ENCODE results near the gene MRPS18B.

DNA sequence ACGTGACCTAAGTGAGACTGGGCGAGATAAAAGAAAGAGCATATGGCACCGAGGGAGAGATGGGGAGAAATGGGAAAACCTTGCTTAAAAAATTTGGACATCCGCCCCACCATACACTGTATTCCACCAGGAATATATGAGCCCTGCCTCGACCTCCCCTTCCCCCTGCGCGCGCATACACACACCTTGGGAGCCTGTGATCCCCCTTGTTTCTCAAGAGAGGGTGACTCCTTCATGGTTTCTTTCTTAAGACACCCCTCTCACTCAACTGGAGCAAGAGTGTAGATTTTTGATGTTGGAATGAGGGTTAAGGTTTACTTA is 45.9 kb upstream of the MRPS18B start:
- TF ChIP-seq NFE2L2 (IDR thresholded peaks at IDR 0.05; ENCODE audit: low read depth, low read length): no peak
- TF ChIP-seq, protein P1, sequence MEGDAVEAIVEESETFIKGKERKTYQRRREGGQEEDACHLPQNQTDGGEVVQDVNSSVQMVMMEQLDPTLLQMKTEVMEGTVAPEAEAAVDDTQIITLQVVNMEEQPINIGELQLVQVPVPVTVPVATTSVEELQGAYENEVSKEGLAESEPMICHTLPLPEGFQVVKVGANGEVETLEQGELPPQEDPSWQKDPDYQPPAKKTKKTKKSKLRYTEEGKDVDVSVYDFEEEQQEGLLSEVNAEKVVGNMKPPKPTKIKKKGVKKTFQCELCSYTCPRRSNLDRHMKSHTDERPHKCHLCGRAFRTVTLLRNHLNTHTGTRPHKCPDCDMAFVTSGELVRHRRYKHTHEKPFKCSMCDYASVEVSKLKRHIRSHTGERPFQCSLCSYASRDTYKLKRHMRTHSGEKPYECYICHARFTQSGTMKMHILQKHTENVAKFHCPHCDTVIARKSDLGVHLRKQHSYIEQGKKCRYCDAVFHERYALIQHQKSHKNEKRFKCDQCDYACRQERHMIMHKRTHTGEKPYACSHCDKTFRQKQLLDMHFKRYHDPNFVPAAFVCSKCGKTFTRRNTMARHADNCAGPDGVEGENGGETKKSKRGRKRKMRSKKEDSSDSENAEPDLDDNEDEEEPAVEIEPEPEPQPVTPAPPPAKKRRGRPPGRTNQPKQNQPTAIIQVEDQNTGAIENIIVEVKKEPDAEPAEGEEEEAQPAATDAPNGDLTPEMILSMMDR (conservative IDR thresholded peaks at IDR 0.05; ENCODE audit: low read depth, low read length): no peak
- TF ChIP-seq POLR2A (IDR thresholded peaks at IDR 0.05; ENCODE audit: low read depth, low read length): no peak
- no peak for TF ChIP-seq RCOR1 (IDR thresholded peaks at IDR 0.05; ENCODE audit: insufficient replicate concordance, low read length)
- TF ChIP-seq RAD21 (IDR thresholded peaks at IDR 0.05; ENCODE audit: low read length): no peak
- no peak for TF ChIP-seq MXI1 (IDR thresholded peaks at IDR 0.05; ENCODE audit: borderline replicate concordance, low read depth, low read length)
- TF ChIP-seq, protein P2, sequence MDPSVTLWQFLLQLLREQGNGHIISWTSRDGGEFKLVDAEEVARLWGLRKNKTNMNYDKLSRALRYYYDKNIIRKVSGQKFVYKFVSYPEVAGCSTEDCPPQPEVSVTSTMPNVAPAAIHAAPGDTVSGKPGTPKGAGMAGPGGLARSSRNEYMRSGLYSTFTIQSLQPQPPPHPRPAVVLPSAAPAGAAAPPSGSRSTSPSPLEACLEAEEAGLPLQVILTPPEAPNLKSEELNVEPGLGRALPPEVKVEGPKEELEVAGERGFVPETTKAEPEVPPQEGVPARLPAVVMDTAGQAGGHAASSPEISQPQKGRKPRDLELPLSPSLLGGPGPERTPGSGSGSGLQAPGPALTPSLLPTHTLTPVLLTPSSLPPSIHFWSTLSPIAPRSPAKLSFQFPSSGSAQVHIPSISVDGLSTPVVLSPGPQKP (IDR thresholded peaks at IDR 0.05; ENCODE audit: borderline replicate concordance, low read depth, low read length): no peak
- TF ChIP-seq CEBPB (IDR thresholded peaks at IDR 0.05; ENCODE audit: low read depth, low read length): no peak
- TF ChIP-seq, protein P3, sequence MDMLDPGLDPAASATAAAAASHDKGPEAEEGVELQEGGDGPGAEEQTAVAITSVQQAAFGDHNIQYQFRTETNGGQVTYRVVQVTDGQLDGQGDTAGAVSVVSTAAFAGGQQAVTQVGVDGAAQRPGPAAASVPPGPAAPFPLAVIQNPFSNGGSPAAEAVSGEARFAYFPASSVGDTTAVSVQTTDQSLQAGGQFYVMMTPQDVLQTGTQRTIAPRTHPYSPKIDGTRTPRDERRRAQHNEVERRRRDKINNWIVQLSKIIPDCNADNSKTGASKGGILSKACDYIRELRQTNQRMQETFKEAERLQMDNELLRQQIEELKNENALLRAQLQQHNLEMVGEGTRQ (IDR thresholded peaks at IDR 0.05; ENCODE audit: low read depth, low read length): no peak; the same call in 1 of the 2 replicates
- no peak for TF ChIP-seq MAZ (IDR thresholded peaks at IDR 0.05; ENCODE audit: borderline replicate concordance, low read depth, low read length)
- TF ChIP-seq RFX5 (IDR thresholded peaks at IDR 0.05; ENCODE audit: low read depth, low read length): no peak
- no peak; the same call in 1 of the 2 replicates for TF ChIP-seq BHLHE40 (IDR thresholded peaks at IDR 0.05; ENCODE audit: low read depth, low read length)

All from IMR-90 (cell line).